GM12875 (cell line): ENCODE measurements around the gene ANKRD24.
"Not testable (repeated sequence)": the region's sequence is repeated elsewhere in the genome, so short reads cannot be mapped to it uniquely, and the experiment has no call there.

ENCODE experiments used
- H3K4me3 ChIP-seq: one replicate; pipeline ENCODE4 v1.5.1; 2011; ENCODE audit warnings: low read depth, low read length, control low read depth
- TF ChIP-seq, protein P1 (sequence below): IDR thresholded peaks from 2 replicates; pipeline ENCODE4 v1.5.1; 2011; ENCODE audit warnings: low read depth, mild to moderate bottlenecking, control low read depth, inconsistent platforms, low read length, moderate library complexity, borderline replicate concordance; ENCODE audit not compliant: insufficient read depth

Gene ANKRD24

DNA sequence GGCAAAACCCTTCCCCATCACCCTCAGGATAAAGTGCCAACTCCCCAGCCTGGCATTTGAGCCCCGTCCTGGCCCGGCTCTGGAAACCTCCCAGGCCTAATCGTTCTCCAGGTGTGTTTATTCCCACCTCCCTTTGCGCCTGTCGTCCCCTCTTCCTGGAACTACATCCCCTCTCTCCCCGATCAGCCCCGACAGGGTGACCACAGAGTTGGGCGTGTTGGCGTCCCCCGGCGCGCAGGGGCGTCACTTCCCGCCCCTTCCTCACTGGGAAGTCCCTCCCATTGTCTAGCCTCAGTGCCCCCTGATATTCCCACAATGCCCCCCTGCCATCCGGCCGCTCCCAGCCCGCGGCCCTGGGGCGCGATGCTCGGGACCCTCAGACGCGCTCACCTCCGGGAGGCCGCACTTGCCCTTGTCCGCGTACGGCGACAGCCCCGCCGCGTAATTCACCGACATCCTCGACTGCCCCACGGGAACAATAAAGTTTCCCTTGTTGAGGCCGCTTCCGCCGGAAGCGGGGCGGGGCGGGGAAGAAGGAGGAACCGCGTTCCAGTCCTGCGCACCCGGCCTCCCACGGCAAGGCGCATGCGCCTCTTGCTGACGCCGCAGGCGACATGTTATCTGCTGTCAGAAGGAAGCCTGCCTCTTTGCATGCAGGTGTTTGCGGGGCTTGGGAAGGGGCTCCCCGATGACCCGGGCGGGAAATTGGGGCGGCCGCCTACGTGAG is at the start of gene ANKRD24, which contains the start of gene SIRT6:
Gene ANKRD24, plus strand, starts transcription at position 606 of the 727 bp plus-strand sequence. CDS start 3,737 bp downstream, outside the sequence.
Gene SIRT6, minus strand, starts transcription at position 480 of the 727 bp plus-strand sequence. Its CDS starts 24 bp downstream, at position 456.
- peak within 1 kb of the TSS; percentile 90 for H3K4me3 ChIP-seq
- TF ChIP-seq, protein P1, sequence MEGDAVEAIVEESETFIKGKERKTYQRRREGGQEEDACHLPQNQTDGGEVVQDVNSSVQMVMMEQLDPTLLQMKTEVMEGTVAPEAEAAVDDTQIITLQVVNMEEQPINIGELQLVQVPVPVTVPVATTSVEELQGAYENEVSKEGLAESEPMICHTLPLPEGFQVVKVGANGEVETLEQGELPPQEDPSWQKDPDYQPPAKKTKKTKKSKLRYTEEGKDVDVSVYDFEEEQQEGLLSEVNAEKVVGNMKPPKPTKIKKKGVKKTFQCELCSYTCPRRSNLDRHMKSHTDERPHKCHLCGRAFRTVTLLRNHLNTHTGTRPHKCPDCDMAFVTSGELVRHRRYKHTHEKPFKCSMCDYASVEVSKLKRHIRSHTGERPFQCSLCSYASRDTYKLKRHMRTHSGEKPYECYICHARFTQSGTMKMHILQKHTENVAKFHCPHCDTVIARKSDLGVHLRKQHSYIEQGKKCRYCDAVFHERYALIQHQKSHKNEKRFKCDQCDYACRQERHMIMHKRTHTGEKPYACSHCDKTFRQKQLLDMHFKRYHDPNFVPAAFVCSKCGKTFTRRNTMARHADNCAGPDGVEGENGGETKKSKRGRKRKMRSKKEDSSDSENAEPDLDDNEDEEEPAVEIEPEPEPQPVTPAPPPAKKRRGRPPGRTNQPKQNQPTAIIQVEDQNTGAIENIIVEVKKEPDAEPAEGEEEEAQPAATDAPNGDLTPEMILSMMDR = no peak

DNA sequence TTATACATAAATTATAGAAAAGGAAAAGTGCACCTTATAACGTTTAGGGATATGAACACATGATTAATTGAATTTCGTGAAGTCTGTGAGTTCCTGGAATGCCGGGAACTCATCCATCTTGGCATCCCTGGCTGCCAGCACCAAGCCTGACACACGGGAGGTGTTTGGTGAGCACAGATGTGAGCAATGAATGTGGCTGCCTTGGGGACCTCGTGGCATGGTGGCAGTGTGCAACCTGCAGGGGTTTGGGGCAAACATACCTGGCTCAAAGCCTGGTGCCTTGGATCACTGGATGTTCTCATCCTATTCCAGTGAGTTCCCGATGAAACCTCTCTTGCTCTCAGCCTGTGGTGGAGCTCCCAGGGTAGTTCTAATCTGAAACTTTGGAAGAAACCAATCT is 48.1 kb upstream of the ANKRD24 start:
- no peak overlapping the region for H3K4me3 ChIP-seq
- TF ChIP-seq, protein P1 = no peak

DNA sequence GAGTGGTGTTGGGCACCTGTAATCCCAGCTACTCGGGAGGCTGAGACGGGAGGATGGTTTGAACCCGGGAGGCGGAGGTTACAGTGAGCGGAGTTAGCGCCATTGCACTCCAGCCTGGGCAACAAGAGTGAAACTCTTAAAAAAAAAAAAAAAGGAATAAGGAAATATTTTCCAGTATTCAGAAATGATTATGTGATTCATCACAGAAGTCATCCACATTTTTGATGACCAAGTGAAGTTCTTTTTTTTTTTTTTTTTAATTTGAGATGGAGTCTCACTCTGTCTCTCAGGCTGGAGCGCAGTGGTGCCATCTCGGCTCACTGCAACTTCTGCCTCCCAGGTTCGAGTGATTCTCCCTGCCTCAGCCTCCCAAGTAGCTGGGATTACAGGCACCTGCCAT is 47.1 kb upstream of the ANKRD24 start:
- H3K4me3 ChIP-seq = not testable (repeated sequence)

DNA sequence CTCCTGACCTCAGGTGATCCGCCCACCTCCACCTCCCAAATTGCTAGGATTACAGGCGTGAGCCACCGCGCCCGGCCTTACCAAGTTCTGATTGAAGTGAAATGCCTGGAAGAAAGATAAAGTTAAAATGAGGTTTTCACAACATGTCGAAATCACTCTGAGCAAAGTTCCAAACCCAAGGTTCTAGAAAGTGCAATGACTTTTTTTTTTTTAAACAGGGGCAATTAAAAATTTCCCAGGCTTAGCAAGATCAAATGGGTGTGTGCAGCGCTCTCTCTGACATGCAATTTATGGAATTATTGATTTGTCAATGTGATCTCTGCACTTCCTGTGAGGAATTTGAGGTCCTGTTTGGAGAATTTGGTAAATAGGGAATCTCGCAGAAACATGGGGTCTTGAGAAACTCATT is 45.8 kb upstream of the ANKRD24 start:
- TF ChIP-seq, protein P1 = no peak
- H3K4me3 ChIP-seq = no peak overlapping the region

DNA sequence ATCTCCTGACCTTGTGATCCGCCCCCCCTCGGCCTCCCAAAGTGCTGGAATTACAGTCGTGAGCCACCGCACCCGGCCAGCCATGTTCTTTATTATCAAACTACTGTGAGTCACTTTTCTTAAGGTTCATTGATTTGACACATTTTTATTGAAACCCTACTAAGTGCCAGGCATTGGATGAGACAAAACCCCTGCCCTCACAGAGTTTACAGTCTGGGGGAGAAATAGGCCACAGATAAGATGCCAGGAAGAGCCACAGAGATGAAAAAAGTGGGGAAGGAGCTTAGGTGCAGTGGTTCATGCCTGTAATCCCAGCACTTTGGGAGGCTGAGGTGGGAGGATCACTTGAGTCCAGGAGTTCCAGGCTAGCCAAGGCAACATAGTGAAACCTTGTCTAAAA is 44.0 kb upstream of the ANKRD24 start:
- no peak overlapping the region for H3K4me3 ChIP-seq
- TF ChIP-seq, protein P1 = no peak

DNA sequence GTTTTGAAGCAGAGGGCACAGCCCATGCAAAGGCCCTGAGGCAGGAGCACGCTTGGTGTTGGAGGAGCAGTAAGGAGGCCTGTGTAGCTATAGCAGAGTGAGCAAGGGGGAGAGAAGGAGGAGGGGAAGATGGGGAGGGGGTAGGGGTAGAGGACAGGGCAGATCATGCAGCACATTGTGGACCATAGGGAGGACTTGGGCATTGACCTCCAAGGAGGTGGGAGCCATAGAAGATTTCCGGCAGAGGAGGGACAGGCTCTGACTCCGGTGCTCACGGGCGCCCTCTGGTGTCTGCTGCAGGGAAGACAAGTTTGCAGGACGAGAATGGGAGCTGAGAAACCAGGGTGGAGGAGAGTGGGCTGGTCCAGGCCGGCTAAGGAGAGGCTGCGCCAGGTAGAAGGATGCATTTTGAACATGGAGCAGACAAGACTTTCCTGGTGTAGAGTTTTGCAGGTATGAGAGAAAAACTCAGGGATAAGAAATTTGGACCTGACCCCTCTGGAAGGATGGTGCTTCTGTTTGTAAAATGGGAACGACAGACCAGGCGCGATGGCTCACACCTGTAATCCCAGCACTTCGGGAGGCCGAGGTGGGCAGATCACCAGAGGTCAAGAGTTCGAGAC is 42.8 kb upstream of the ANKRD24 start:
- H3K4me3 ChIP-seq = no peak overlapping the region
- TF ChIP-seq, protein P1 = peak; percentile 93

DNA sequence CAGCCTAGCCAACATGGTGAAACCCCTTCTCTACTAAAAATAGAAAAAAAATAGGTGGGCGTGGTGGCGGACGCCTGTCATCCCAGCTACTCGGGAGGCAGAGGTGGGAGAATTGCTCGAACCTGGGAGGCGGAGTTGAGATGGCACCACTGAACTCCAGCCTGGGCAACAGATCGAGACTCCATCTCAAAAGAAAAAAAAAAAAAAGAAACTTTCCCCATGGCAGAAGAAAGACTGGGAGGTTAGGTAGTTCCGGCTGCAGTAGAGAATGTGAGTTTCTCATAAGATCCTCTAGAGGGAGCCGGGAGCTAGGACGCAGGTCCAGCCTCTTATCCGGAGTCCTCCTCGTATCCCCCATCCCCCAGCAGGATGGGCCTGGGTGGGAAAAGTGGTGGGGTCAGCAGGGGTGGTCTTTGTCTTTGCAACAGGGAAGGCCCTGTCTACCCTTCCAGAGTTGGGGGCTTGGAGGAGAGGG is 42.2 kb upstream of the ANKRD24 start:
- TF ChIP-seq, protein P1 = peak; percentile 75

DNA sequence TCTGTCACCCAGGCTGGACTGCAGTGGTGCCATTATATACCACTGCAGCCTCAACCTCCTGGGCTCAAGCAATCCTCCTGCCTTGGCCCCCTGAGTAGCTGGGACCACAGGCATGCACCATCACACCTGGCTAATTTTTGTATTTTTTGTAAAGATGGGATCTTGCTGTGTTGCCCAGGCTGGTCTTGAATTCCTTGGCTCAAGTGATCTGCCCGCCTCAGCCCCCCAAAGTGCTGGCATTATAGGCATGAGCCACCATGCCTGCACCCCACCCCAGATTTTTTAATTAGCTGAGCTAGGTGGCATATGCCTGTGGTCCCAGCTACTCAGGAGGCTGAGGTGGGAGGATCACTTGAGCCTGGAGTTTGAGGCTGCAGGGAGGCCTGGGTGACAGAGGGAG is 39.6 kb upstream of the ANKRD24 start:
- H3K4me3 ChIP-seq = not testable (repeated sequence)

More for the DNA sequence above, 42.2 kb upstream of the ANKRD24 start:
- no peak overlapping the region for H3K4me3 ChIP-seq
